Loucy (cell line): Measurements from ENCODE around the gene GRK6.

Source experiments
- CTCF ChIP-seq: fragments of 200-600 bp; sonication (generic); conservative IDR thresholded peaks from 2 replicates; pipeline ENCODE4 v1.5.1; 2014; ENCODE audit warnings: mild to moderate bottlenecking, antibody characterized with exemption, low read length
- EZH2phosphoT487 ChIP-seq: fragments of 200-600 bp; IDR thresholded peaks from 2 replicates; pipeline ENCODE4 v1.6.1; 2018; ENCODE audit warnings: antibody characterized with exemption, mild to moderate bottlenecking, moderate library complexity, borderline replicate concordance

DNA sequence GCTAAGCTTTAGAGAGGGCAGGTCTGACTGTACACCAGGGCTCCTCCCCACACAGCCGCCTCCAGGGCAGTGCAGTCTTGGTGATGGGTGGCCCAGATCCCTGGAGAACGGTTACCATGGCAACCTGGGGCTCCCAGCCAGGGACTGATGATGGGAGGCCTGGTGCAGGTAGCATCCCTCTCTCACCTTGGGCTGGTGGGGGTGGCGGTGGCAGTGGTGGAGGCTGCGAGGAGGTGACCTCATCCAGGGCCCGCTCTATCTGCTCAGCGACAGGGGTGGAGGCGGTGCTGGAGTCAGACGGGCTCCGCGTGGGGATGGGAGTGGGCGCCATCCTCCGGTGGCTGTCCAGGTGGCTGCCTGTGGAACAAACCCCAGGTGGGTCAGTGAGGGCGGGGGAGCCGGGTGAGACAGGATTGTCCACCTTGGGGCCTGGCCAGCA is 32.5 kb downstream of the GRK6 start:
- TF ChIP-seq CTCF (no peak), EZH2phosphoT487 (no peak)
